ENCODE data around the gene SPECC1L.
"Not testable (repeated sequence)": the region's sequence is repeated elsewhere in the genome, so short reads cannot be mapped to it uniquely, and the experiment has no call there.

The SPECC1L gene

GRCh38 chr22:24289114-24289513 lies 18.5 kb downstream of the SPECC1L start:
- no peak for DNase-seq

- DNase-seq, result no peak
These were observed 19.1 kb downstream of the SPECC1L start for GRCh38 chr22:24289741-24290163.

- DNase-seq, result no peak
These were observed 19.8 kb downstream of the SPECC1L start for GRCh38 chr22:24290459-24290858.

GRCh38 chr22:24291515-24292201 lies 21.0 kb downstream of the SPECC1L start:
- DNase-seq, result no peak

- DNase-seq, result not testable (repeated sequence)
These were observed 21.7 kb downstream of the SPECC1L start for GRCh38 chr22:24292202-24292830.

- not testable (repeated sequence) for DNase-seq
These were observed 24.3 kb downstream of the SPECC1L start for GRCh38 chr22:24294913-24295312.

GRCh38 chr22:24298497-24299155 lies 28.0 kb downstream of the SPECC1L start:
- DNase-seq, result not testable (repeated sequence)

GRCh38 chr22:24300522-24300921 lies 29.9 kb downstream of the SPECC1L start:
- DNase-seq, result not testable (repeated sequence)

GRCh38 chr22:24302591-24302990 lies 32.0 kb downstream of the SPECC1L start:
- DNase-seq, result no peak

- DNase-seq, result no peak
These were observed 32.4 kb downstream of the SPECC1L start for GRCh38 chr22:24303007-24303406.

- DNase-seq, result no peak
These were observed 33.5 kb downstream of the SPECC1L start for GRCh38 chr22:24304062-24304675.

- no peak for DNase-seq
These were observed 34.6 kb downstream of the SPECC1L start for GRCh38 chr22:24305260-24305692.

- no peak for DNase-seq
These were observed 40.3 kb downstream of the SPECC1L start for GRCh38 chr22:24310969-24311368.

- peak; percentile 45 for DNase-seq
These were observed 44.8 kb downstream of the SPECC1L start for GRCh38 chr22:24315367-24315966.

GRCh38 chr22:24316264-24316663 lies 45.6 kb downstream of the SPECC1L start:
- DNase-seq, result not testable (repeated sequence)

- DNase-seq, result not testable (repeated sequence)
These were observed 46.9 kb downstream of the SPECC1L start for GRCh38 chr22:24317511-24317910.

- DNase-seq, result no peak
These were observed 48.8 kb downstream of the SPECC1L start for GRCh38 chr22:24319451-24319850.

GRCh38 chr22:24321999-24322398 lies 51.4 kb downstream of the SPECC1L start:
- DNase-seq, result no peak

GRCh38 chr22:24322522-24322921 lies 51.9 kb downstream of the SPECC1L start:
- no peak for DNase-seq

- DNase-seq, result no peak
These were observed 52.6 kb downstream of the SPECC1L start for GRCh38 chr22:24323233-24323632.

GRCh38 chr22:24323695-24324094 lies 53.1 kb downstream of the SPECC1L start:
- DNase-seq, result no peak

GRCh38 chr22:24324137-24324536 lies 53.5 kb downstream of the SPECC1L start:
- no peak for DNase-seq

Measured in NCI-H1436 (cell line).